CD4-positive, alpha-beta T cell treated with Interleukin-2 at 100 ng/mL for 4 hours (primary cell): Measurements from ENCODE around the gene PEAK3.

ENCODE experiments used
- DNase-seq: peaks from one replicate; pipeline ENCODE4 v3.0.0-alpha.2; 2020; ENCODE audit warnings: low spot score

Gene PEAK3

GRCh38 chr19:2236314-2237050, 45.5 kb downstream of the PEAK3 start, which contains the start of the genes PLEKHJ1 and SF3A2:
Gene PLEKHJ1, minus strand, starts transcription at chr19:2236329. Its CDS starts 81 bp downstream, at chr19:2236248.
Gene SF3A2, plus strand, starts transcription at chr19:2236824. Its CDS starts 6,595 bp downstream, at chr19:2243419.
- peak; percentile 98 for DNase-seq

- DNase-seq: no peak
Measured at GRCh38 chr19:2236064-2236313, 46.0 kb downstream of the PEAK3 start.

GRCh38 chr19:2235381-2236063, 46.5 kb downstream of the PEAK3 start:
- no peak for DNase-seq

GRCh38 chr19:2234996-2235380, 47.0 kb downstream of the PEAK3 start:
- no peak for DNase-seq

GRCh38 chr19:2233601-2234280, 48.2 kb downstream of the PEAK3 start:
- no peak for DNase-seq

GRCh38 chr19:2232286-2233151, 49.5 kb downstream of the PEAK3 start:
- no peak for DNase-seq

GRCh38 chr19:2231621-2232221, 50.3 kb downstream of the PEAK3 start:
- DNase-seq: no peak

- no peak for DNase-seq
Measured at GRCh38 chr19:2230807-2231533, 51.0 kb downstream of the PEAK3 start.

GRCh38 chr19:2230033-2230531, 51.9 kb downstream of the PEAK3 start:
- DNase-seq: no peak

- DNase-seq: no peak
Measured at GRCh38 chr19:2229103-2230032, 52.6 kb downstream of the PEAK3 start.

- DNase-seq: no peak
Measured at GRCh38 chr19:2228157-2229030, 53.6 kb downstream of the PEAK3 start.

GRCh38 chr19:2227415-2228156, 54.4 kb downstream of the PEAK3 start:
- no peak for DNase-seq

GRCh38 chr19:2226840-2227360, 55.1 kb downstream of the PEAK3 start:
- DNase-seq: no peak

- DNase-seq: no peak
Measured at GRCh38 chr19:2226051-2226839, 55.7 kb downstream of the PEAK3 start.

- no peak for DNase-seq
Measured at GRCh38 chr19:2225415-2226050, 56.4 kb downstream of the PEAK3 start.

- DNase-seq: no peak
Measured at GRCh38 chr19:2224754-2225349, 57.1 kb downstream of the PEAK3 start.
